Keratinocyte (primary cell): ENCODE data around the gene MARCHF2. TPM values are rescaled to one million over a fixed set of nuclear protein-coding genes. Genes with fewer than 3 reads are reported as not detected.
A peak's percentile ranks its signal among the peaks of the same experiment; 100 is the strongest.

ENCODE experiments used
- DNase-seq: peaks from one replicate; pipeline ENCODE4 v3.0.0-alpha.2; 2011; ENCODE audit warnings: low read depth, missing footprints, low spot score
- FAIRE-seq: peaks from 2 replicates; lab custom pipeline; 2011; peaks lifted over from hg19 to GRCh38; lab: Jason Lieb, UNC
- H2AFZ ChIP-seq: 2 replicates; pipeline ENCODE4 v1.6.0; 2012; ENCODE audit warnings: low read length, control low read depth, inconsistent platforms; ENCODE audit not compliant: control insufficient read depth
- H3K27ac ChIP-seq: 2 replicates; pipeline ENCODE4 v1.5.1; 2011; ENCODE audit warnings: low read length; ENCODE audit not compliant: control insufficient read depth, insufficient read depth
- H3K27me3 ChIP-seq: 3 replicates; pipeline ENCODE4 v1.6.0; 2011; ENCODE audit warnings: low read length; ENCODE audit not compliant: control insufficient read depth, insufficient read depth; ENCODE audit errors: extremely low read depth
- H3K36me3 ChIP-seq, 2 experiments: 2 replicates in 1 of 2; 3 replicates in 1 of 2; pipeline ENCODE4 v1.5.1; 2011; ENCODE audit warnings: low read length in 2 of 2, mild to moderate bottlenecking in 1 of 2; ENCODE audit not compliant: control insufficient read depth in 2 of 2, insufficient read depth in 2 of 2; ENCODE audit errors: extremely low read depth in 1 of 2
- H3K4me1 ChIP-seq: 3 replicates; pipeline ENCODE4 v1.5.1; 2011; ENCODE audit warnings: low read length; ENCODE audit not compliant: control insufficient read depth, insufficient read depth; ENCODE audit errors: extremely low read depth
- H3K4me2 ChIP-seq: 3 replicates; pipeline ENCODE4 v1.6.0; 2011; ENCODE audit warnings: low read depth, low read length; ENCODE audit not compliant: control insufficient read depth, insufficient read depth; ENCODE audit errors: extremely low read depth
- H3K4me3 ChIP-seq, 3 experiments: fragments of 200-600 bp in 1 of 3; sonication (generic) in 1 of 3; 2 replicates in 2 of 3; 3 replicates in 1 of 3; pipeline ENCODE4 v1.5.1; 2011 to 2016; ENCODE audit warnings: low read length in 3 of 3, mild to moderate bottlenecking in 3 of 3, control low read depth in 2 of 3, inconsistent platforms in 1 of 3, low read depth in 1 of 3, mixed read lengths in 1 of 3, mixed run types in 1 of 3, moderate library complexity in 1 of 3; ENCODE audit not compliant: control insufficient read depth in 2 of 3, insufficient read depth in 2 of 3; ENCODE audit errors: extremely low read depth in 1 of 3
- H3K79me2 ChIP-seq: 2 replicates; pipeline ENCODE4 v1.6.0; 2012; ENCODE audit warnings: low read length; ENCODE audit not compliant: control insufficient read depth, insufficient read depth
- H3K9ac ChIP-seq: 3 replicates; pipeline ENCODE4 v1.6.0; 2011; ENCODE audit warnings: low read length; ENCODE audit not compliant: control insufficient read depth, insufficient read depth; ENCODE audit errors: extremely low read depth
- H3K9me1 ChIP-seq: 3 replicates; pipeline ENCODE4 v1.6.0; 2011; ENCODE audit warnings: low read length; ENCODE audit not compliant: control insufficient read depth, insufficient read depth; ENCODE audit errors: extremely low read depth
- H3K9me3 ChIP-seq: 2 replicates; pipeline ENCODE4 v1.5.1; 2012; ENCODE audit warnings: low read depth, low read length; ENCODE audit not compliant: control insufficient read depth
- H4K20me1 ChIP-seq: 3 replicates; pipeline ENCODE4 v1.6.0; 2011; ENCODE audit warnings: low read length; ENCODE audit not compliant: control insufficient read depth, insufficient read depth; ENCODE audit errors: extremely low read depth
- EZH2 ChIP-seq: IDR thresholded peaks from one replicate; pipeline ENCODE4 v1.6.1; 2012; ENCODE audit warnings: inconsistent platforms, mild to moderate bottlenecking, low read length, moderate library complexity
- dilution Hi-C: fragments of 300-500 bp; cut with MboI; formaldehyde crosslinking; loops from one replicate; pipeline ENCODE4 v1.7.0; 2020; ENCODE audit warnings: low sequenced_read_pairs; ENCODE audit not compliant: extremely low pct_ligation_motif_present
- polyA plus RNA-seq, 5 experiments: library from polyadenylated mRNA; depleted of rRNA in 3 of 5; stranded (reverse) in 3 of 5; stranded (forward) in 1 of 5; unstranded in 1 of 5; fragments of >200 nt; gene quantifications; 1 replicate in 1 of 5; 2 replicates in 3 of 5; 3 replicates in 1 of 5; pipeline versions ENCODE4 v1.2.1 to v1.2.3, GENCODE V29; 2011 to 2012; ENCODE audit warnings: missing spikeins in 2 of 5, low read depth in 1 of 5, low replicate concordance in 1 of 5
- TF ChIP-seq, protein P1 (sequence below), 3 experiments: IDR thresholded peaks in 1 of 3; conservative IDR thresholded peaks in 1 of 3; optimal IDR thresholded peaks in 1 of 3; 2 replicates in 2 of 3; 3 replicates in 1 of 3; pipeline versions ENCODE3 to v1.5.1; 2011; ENCODE audit warnings: low read length in 3 of 3, mild to moderate bottlenecking in 3 of 3, moderate library complexity in 2 of 3, control low read depth in 1 of 3, inconsistent platforms in 1 of 3; ENCODE audit not compliant: insufficient read depth in 2 of 3; ENCODE audit errors: extremely low read depth in 1 of 3

Gene MARCHF2
- polyA plus RNA-seq, 1 donor (not counting 4 experiments of a cell fraction or from before 2014, with no cell fraction given), result 13.7 TPM

GRCh38 chr19:8451377-8451776, 38.3 kb downstream of the MARCHF2 start:
- H2AFZ ChIP-seq, result no peak overlapping the region
- H3K36me3 ChIP-seq, result peaks cover 9 to 42% of the 10 kb centered on the region in 2 experiments
- no peak overlapping the region for H3K9ac ChIP-seq
- peaks cover 93% of the 10 kb centered on the region for H3K79me2 ChIP-seq
- peak overlapping the region; percentile 20 for H3K27ac ChIP-seq
- dilution Hi-C loops, result no loop called here
- peaks cover 68% of the 10 kb centered on the region for H4K20me1 ChIP-seq
- H3K27me3 ChIP-seq, result no peaks in the 10 kb centered on the region
- H3K9me3 ChIP-seq, result no peaks in the 10 kb centered on the region
- FAIRE-seq (no peak), DNase-seq (no peak)
- TF ChIP-seq, protein P1, sequence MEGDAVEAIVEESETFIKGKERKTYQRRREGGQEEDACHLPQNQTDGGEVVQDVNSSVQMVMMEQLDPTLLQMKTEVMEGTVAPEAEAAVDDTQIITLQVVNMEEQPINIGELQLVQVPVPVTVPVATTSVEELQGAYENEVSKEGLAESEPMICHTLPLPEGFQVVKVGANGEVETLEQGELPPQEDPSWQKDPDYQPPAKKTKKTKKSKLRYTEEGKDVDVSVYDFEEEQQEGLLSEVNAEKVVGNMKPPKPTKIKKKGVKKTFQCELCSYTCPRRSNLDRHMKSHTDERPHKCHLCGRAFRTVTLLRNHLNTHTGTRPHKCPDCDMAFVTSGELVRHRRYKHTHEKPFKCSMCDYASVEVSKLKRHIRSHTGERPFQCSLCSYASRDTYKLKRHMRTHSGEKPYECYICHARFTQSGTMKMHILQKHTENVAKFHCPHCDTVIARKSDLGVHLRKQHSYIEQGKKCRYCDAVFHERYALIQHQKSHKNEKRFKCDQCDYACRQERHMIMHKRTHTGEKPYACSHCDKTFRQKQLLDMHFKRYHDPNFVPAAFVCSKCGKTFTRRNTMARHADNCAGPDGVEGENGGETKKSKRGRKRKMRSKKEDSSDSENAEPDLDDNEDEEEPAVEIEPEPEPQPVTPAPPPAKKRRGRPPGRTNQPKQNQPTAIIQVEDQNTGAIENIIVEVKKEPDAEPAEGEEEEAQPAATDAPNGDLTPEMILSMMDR (optimal IDR thresholded peaks at IDR 0.05 in 1 of 3, IDR thresholded peaks at IDR 0.05 in 1 of 3, conservative IDR thresholded peaks at IDR 0.05 in 1 of 3; ENCODE audit: extremely low read depth in 1 of 3, insufficient read depth in 2 of 3, low read length in 3 of 3), result no peak
- no peak for TF ChIP-seq EZH2
- H3K9me1 ChIP-seq, result peaks cover 18% of the 10 kb centered on the region
- no peak overlapping the region for H3K4me3 ChIP-seq
- peak overlapping the region; percentile 32 for H3K4me2 ChIP-seq
- H3K4me1 ChIP-seq, result peaks cover 30% of the 10 kb centered on the region

DNA sequence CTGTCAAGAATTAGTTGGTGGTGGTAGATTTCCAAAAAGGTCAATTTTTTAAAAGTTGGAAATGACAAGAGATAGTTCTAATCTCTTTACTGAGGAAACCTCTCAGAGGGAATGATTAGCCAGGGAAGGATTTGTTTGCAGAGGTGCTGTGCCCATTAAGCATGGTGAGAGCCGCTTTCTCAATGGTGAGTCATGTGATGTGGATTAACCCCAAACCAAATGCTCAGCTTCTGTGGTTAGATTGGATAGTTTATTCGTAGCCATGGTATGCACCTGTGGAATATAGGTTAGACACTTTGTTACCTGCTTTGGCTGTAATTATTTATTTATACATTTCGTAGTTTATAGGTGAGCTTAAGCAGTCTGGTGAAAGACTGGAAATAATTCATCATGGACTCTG, 38.8 kb downstream of the MARCHF2 start:
- peak; percentile 90 for FAIRE-seq
- peaks cover 71% of the 10 kb centered on the region for H4K20me1 ChIP-seq

More for the DNA sequence above, 38.8 kb downstream of the MARCHF2 start:
- Histone ChIP-seq H3K79me2 (peaks cover 93% of the 10 kb centered on the region), H3K4me2 (peak overlapping the region; percentile 32), H3K9ac (no peak overlapping the region), H2AFZ (no peak overlapping the region), H3K4me3 (no peak overlapping the region), H3K36me3 (peaks cover 12 to 45% of the 10 kb centered on the region in 2 experiments), H3K9me1 (peaks cover 18% of the 10 kb centered on the region), H3K4me1 (peaks cover 25% of the 10 kb centered on the region), H3K27me3 (no peaks in the 10 kb centered on the region), H3K9me3 (no peaks in the 10 kb centered on the region), H3K27ac (no peak overlapping the region)
- dilution Hi-C loops, result no loop called here
- TF ChIP-seq EZH2, result no peak
- TF ChIP-seq, protein P1 (optimal IDR thresholded peaks at IDR 0.05 in 1 of 3, IDR thresholded peaks at IDR 0.05 in 1 of 3, conservative IDR thresholded peaks at IDR 0.05 in 1 of 3; ENCODE audit: extremely low read depth in 1 of 3, insufficient read depth in 2 of 3, low read length in 3 of 3), result no peak
- DNase-seq, result peak; percentile 56
